HepG2 (cell line): Measurements from ENCODE around the gene CAP2. TPM values are rescaled to one million over a fixed set of nuclear protein-coding genes. Genes with fewer than 3 reads are reported as not detected.

Source experiments
- ATF6 ChIP-seq: sonication (generic); formaldehyde crosslinking; conservative IDR thresholded peaks from 2 replicates; pipeline ENCODE4 v1.4.0; 2020; ENCODE audit warnings: missing genetic modification reagents
- CREM ChIP-seq, 2 experiments: sonication (generic) in 1 of 2; formaldehyde crosslinking in 1 of 2; IDR thresholded peaks; 2 replicates each; pipeline versions ENCODE4 v1.4.0 to v1.6.1; 2016 to 2020; ENCODE audit warnings: antibody characterized with exemption in 1 of 2, mild to moderate bottlenecking in 1 of 2, missing genetic modification reagents in 1 of 2
- ELF1 ChIP-seq: sonication (generic); formaldehyde crosslinking; IDR thresholded peaks from 2 replicates; pipeline ENCODE4 v1.4.0; 2020; ENCODE audit warnings: missing genetic modification reagents
- GLI4 ChIP-seq: sonication (generic); formaldehyde crosslinking; IDR thresholded peaks from 2 replicates; pipeline ENCODE4 v1.5.1; 2020; ENCODE audit warnings: missing genetic modification reagents, mild to moderate bottlenecking, moderate library complexity, borderline replicate concordance
- HES4 ChIP-seq: sonication (generic); formaldehyde crosslinking; IDR thresholded peaks from 2 replicates; pipeline ENCODE4 v1.9.0; 2021; ENCODE audit warnings: mild to moderate bottlenecking, missing genetic modification reagents, borderline replicate concordance
- HOXA3 ChIP-seq: sonication (generic); formaldehyde crosslinking; IDR thresholded peaks from 2 replicates; pipeline ENCODE4 v1.5.0; 2020; ENCODE audit warnings: missing genetic modification reagents
- IRF9 ChIP-seq: sonication (generic); formaldehyde crosslinking; IDR thresholded peaks from 2 replicates; pipeline ENCODE4 v1.8.0; 2022; ENCODE audit warnings: missing genetic modification reagents, mild to moderate bottlenecking, borderline replicate concordance
- KLF6 ChIP-seq: IDR thresholded peaks from 2 replicates; pipeline ENCODE4 v1.8.0; 2016; ENCODE audit warnings: missing biosample characterization, missing genetic modification reagents
- LCORL ChIP-seq, 2 experiments: fragments of 450-650 bp in 1 of 2; sonication (generic) in 1 of 2; formaldehyde crosslinking in 1 of 2; IDR thresholded peaks; 2 replicates each; pipeline versions ENCODE4 v1.5.0 to v1.6.1; 2017 to 2020; ENCODE audit warnings: antibody characterized with exemption in 1 of 2, missing genetic modification reagents in 1 of 2
- MEF2D ChIP-seq: sonication (generic); formaldehyde crosslinking; IDR thresholded peaks from 2 replicates; pipeline ENCODE4 v1.5.1; 2020; ENCODE audit warnings: mild to moderate bottlenecking, missing genetic modification reagents
- MIXL1 ChIP-seq: IDR thresholded peaks from 2 replicates; pipeline ENCODE4 v1.6.1; 2016
- MTERF4 ChIP-seq: sonication (generic); formaldehyde crosslinking; IDR thresholded peaks from 2 replicates; pipeline ENCODE4 v1.8.0; 2023; ENCODE audit warnings: mild to moderate bottlenecking, missing genetic modification reagents
- NFIC ChIP-seq: IDR thresholded peaks from 2 replicates; pipeline ENCODE4 v1.6.1; 2012; ENCODE audit warnings: mild to moderate bottlenecking, low read length, inconsistent platforms
- PHF8 ChIP-seq: sonication (generic); formaldehyde crosslinking; IDR thresholded peaks from 2 replicates; pipeline ENCODE4 v1.5.0; 2020; ENCODE audit warnings: missing genetic modification reagents
- SALL1 ChIP-seq: sonication (generic); formaldehyde crosslinking; IDR thresholded peaks from 2 replicates; pipeline ENCODE4 v1.8.0; 2022; ENCODE audit warnings: mild to moderate bottlenecking, missing genetic modification reagents
- SP4 ChIP-seq: sonication (generic); formaldehyde crosslinking; IDR thresholded peaks from 2 replicates; pipeline ENCODE4 v1.8.1; 2023; ENCODE audit warnings: mild to moderate bottlenecking, missing genetic modification reagents
- SPEN ChIP-seq: sonication (generic); formaldehyde crosslinking; IDR thresholded peaks from 2 replicates; pipeline ENCODE4 v1.5.1; 2020; ENCODE audit warnings: low read depth, mild to moderate bottlenecking, missing genetic modification reagents
- ZBTB7A ChIP-seq: sonication (generic); formaldehyde crosslinking; IDR thresholded peaks from 2 replicates; pipeline ENCODE4 v1.8.0; 2022; ENCODE audit warnings: mild to moderate bottlenecking, missing genetic modification reagents
- ZFP1 ChIP-seq: IDR thresholded peaks from 2 replicates; pipeline ENCODE4 v1.6.1; 2016
- ZMYM2 ChIP-seq: sonication (generic); formaldehyde crosslinking; IDR thresholded peaks from 2 replicates; pipeline ENCODE4 v1.8.0; 2022; ENCODE audit warnings: mild to moderate bottlenecking, missing genetic modification reagents
- ZNF709 ChIP-seq: sonication (generic); formaldehyde crosslinking; IDR thresholded peaks from 2 replicates; pipeline ENCODE4 v1.5.0; 2020; ENCODE audit warnings: mild to moderate bottlenecking, missing genetic modification reagents
- ZNF768 ChIP-seq: sonication (generic); formaldehyde crosslinking; IDR thresholded peaks from 2 replicates; pipeline ENCODE4 v1.4.0; 2020; ENCODE audit warnings: missing genetic modification reagents
- ZNF780A ChIP-seq: sonication (generic); formaldehyde crosslinking; IDR thresholded peaks from 2 replicates; pipeline ENCODE4 v1.8.0; 2022; ENCODE audit warnings: mild to moderate bottlenecking, missing genetic modification reagents, moderate library complexity
- ZNF790 ChIP-seq: sonication (generic); formaldehyde crosslinking; IDR thresholded peaks from 2 replicates; pipeline ENCODE4 v1.8.0; 2022; ENCODE audit warnings: missing genetic modification reagents, mild to moderate bottlenecking, borderline replicate concordance
- ZNF879 ChIP-seq: sonication (generic); formaldehyde crosslinking; IDR thresholded peaks from 2 replicates; pipeline ENCODE4 v1.8.1; 2023; ENCODE audit warnings: missing genetic modification reagents
- ZSCAN5A ChIP-seq: sonication (generic); formaldehyde crosslinking; IDR thresholded peaks from 2 replicates; pipeline ENCODE4 v1.8.0; 2022; ENCODE audit warnings: mild to moderate bottlenecking, missing genetic modification reagents, borderline replicate concordance
- polyA plus RNA-seq, 8 experiments: library from polyadenylated mRNA; depleted of rRNA in 3 of 8; stranded (reverse) in 7 of 8; unstranded in 1 of 8; fragments of >200 nt; fragmentation: Illumina TruSeq in 4 of 8; extraction: Trizol in 4 of 8; gene quantifications; 2 replicates each; pipeline versions ENCODE4 v1.2.1 to v1.2.3, GENCODE V29; 2011 to 2016; ENCODE audit warnings: low read depth in 4 of 8, missing spikeins in 1 of 8, mixed read lengths in 1 of 8; ENCODE audit not compliant: insufficient read depth in 1 of 8
- total RNA-seq, 5 experiments: library from RNA; depleted of rRNA; stranded (reverse); fragments of >200 nt; fragmentation: Illumina TruSeq; extraction: Trizol; gene quantifications; 2 replicates each; pipeline ENCODE4 v1.2.3, GENCODE V29; 2016; ENCODE audit warnings: low read depth in 1 of 5

Gene CAP2
- total and polyA plus RNA-seq, 2 of the 13 experiments (the other 11 are each of a cell fraction or from before 2014, with no cell fraction given) = 7.9 to 53.1 TPM

- TF ChIP-seq ELF1 (CRISPR knock-in tag) (peak; percentile 87), MEF2D (CRISPR knock-in tag) (peak; percentile 87), NFIC (no peak), SALL1 (CRISPR knock-in tag) (peak; percentile 90), PHF8 (peak; percentile 75), CREM (IDR thresholded peaks at IDR 0.05) (peak; percentile 83), CREM (CRISPR knock-in tag; IDR thresholded peaks at IDR 0.05) (no peak), ZBTB7A (no peak), GLI4 (CRISPR knock-in tag) (peak; percentile 18; the same call in 1 of the 2 replicates), IRF9 (peak; percentile 31; the same call in 1 of the 2 replicates), KLF6 (peak; percentile 83; the same call in 1 of the 2 replicates), HOXA3 (peak; percentile 81), ZFP1 (CRISPR knock-in tag) (peak; percentile 79; the same call in 1 of the 2 replicates), LCORL (IDR thresholded peaks at IDR 0.05) (no peak), LCORL (CRISPR knock-in tag; IDR thresholded peaks at IDR 0.05) (peak; percentile 29; the same call in 1 of the 2 replicates), MIXL1 (no peak), SP4 (CRISPR knock-in tag) (peak; percentile 84), ZNF768 (CRISPR knock-in tag) (peak; percentile 46; the same call in 1 of the 2 replicates), SPEN (0 out of 2 replicates have a peak, but pooled peaks have one; percentile 49), HES4 (CRISPR knock-in tag) (peak; percentile 95), ZMYM2 (CRISPR knock-in tag) (peak; percentile 50; the same call in 1 of the 2 replicates), ATF6 (CRISPR knock-in tag) (no peak), ZNF780A (CRISPR knock-in tag) (peak; percentile 15; the same call in 1 of the 2 replicates), ZNF879 (0 out of 2 replicates have a peak, but pooled peaks have one; percentile 45), ZSCAN5A (0 out of 2 replicates have a peak, but pooled peaks have one; percentile 60), ZNF790 (peak; percentile 96; the same call in 1 of the 2 replicates), MTERF4 (CRISPR knock-in tag) (peak; percentile 96), ZNF709 (no peak; the same call in 1 of the 2 replicates)
Observed at GRCh38 chr6:17599877-17600526, 206.6 kb downstream of the CAP2 start, which contains the start of gene FAM8A1 (continued).
